ENCODE data around the gene TAOK2. TPM values are rescaled to one million over a fixed set of nuclear protein-coding genes. Genes with fewer than 3 reads are reported as not detected.

TAOK2 gene
- total and polyA plus RNA-seq, 2 of the 13 experiments (the other 11 are each of a cell fraction or from before 2014, with no cell fraction given), result 17.4 to 43.2 TPM

DNA sequence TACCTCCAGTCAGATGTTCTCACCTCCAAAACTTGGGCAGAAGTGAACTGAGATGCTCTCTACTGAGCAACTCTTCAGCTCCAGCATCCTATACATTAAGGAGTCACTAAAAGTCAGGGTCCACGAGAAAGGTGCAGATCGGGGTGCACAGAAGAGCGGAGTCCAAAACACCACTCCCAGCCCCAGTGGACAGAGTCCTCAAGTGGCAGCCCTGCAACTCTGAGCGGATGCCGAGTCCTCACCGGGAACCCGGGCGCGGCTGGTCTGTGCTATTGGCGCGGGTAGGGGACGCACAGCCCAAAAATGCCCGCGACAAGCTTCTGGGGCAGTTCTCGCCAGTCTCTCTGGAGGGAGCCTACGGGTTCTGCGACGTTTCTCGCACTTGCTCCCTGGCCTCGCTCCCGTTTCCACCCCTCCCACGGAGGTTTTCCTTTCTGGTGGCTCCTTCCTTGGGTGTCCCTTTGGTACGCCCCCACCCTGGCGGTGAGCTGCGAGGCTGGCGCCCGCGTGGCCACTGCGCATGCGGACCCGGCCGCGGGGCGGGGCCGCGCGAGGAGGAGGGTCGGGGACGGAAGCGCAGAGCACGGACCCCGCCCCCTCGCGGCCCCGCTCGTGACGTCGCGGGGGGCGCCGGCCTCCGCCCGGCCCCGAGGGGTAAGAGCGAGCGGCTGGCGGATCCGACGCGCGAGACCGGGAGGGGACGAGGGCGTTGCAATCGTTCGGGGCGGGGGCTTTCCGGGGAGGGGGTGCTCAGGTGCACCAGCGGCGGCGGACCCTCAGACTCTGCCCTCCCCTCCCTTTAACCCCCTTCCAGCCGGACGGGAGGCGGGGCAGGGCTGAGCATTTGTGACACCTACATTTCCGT lies 12.0 kb upstream of the TAOK2 start, which contains the start of gene TMEM219 (continued):
- TF ChIP-seq, protein P1, sequence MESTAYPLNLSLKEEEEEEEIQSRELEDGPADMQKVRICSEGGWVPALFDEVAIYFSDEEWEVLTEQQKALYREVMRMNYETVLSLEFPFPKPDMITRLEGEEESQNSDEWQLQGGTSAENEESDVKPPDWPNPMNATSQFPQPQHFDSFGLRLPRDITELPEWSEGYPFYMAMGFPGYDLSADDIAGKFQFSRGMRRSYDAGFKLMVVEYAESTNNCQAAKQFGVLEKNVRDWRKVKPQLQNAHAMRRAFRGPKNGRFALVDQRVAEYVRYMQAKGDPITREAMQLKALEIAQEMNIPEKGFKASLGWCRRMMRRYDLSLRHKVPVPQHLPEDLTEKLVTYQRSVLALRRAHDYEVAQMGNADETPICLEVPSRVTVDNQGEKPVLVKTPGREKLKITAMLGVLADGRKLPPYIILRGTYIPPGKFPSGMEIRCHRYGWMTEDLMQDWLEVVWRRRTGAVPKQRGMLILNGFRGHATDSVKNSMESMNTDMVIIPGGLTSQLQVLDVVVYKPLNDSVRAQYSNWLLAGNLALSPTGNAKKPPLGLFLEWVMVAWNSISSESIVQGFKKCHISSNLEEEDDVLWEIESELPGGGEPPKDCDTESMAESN (CRISPR knock-in tag; conservative IDR thresholded peaks at IDR 0.05), result no peak
- TF ChIP-seq ZNF569 (CRISPR knock-in tag; IDR thresholded peaks at IDR 0.05; ENCODE audit: borderline replicate concordance) (0 out of 2 replicates have a peak, but pooled peaks have one; percentile 51), ZNF530 (CRISPR knock-in tag; IDR thresholded peaks at IDR 0.05; ENCODE audit: low read depth) (no peak), ZNF777 (CRISPR knock-in tag; IDR thresholded peaks at IDR 0.05) (no peak; the same call in 1 of the 2 replicates), ZNF674 (CRISPR knock-in tag; IDR thresholded peaks at IDR 0.05; ENCODE audit: low read depth) (peak; percentile 85; the same call in 1 of the 2 replicates), PRMT3 (CRISPR knock-in tag; IDR thresholded peaks at IDR 0.05; ENCODE audit: borderline replicate concordance, low read depth) (no peak), GATA4 (IDR thresholded peaks at IDR 0.05; ENCODE audit: borderline replicate concordance, low read depth) (peak; percentile 70; the same call in 1 of the 2 replicates), ZNF629 (CRISPR knock-in tag; conservative IDR thresholded peaks at IDR 0.05) (no peak), SIX4 (CRISPR knock-in tag; IDR thresholded peaks at IDR 0.05) (no peak), SP140L (CRISPR knock-in tag; IDR thresholded peaks at IDR 0.05; ENCODE audit: borderline replicate concordance) (peak; percentile 82; the same call in 1 of the 2 replicates), ZNF547 (CRISPR knock-in tag; IDR thresholded peaks at IDR 0.05) (0 out of 2 replicates have a peak, but pooled peaks have one; percentile 62), ZZZ3 (CRISPR knock-in tag; IDR thresholded peaks at IDR 0.05; ENCODE audit: borderline replicate concordance) (no peak), CBX2 (IDR thresholded peaks at IDR 0.05; ENCODE audit: low read depth, low read length) (no peak), CBX2 (CRISPR knock-in tag; IDR thresholded peaks at IDR 0.05; ENCODE audit: low read depth) (no peak), ZNF292 (CRISPR knock-in tag; IDR thresholded peaks at IDR 0.05; ENCODE audit: borderline replicate concordance, low read depth) (no peak), GRHL1 (CRISPR knock-in tag; conservative IDR thresholded peaks at IDR 0.05) (no peak), ATF7 (IDR thresholded peaks at IDR 0.05) (no peak), ATF7 (CRISPR knock-in tag; IDR thresholded peaks at IDR 0.05) (no peak)
- TF ChIP-seq, protein P2, sequence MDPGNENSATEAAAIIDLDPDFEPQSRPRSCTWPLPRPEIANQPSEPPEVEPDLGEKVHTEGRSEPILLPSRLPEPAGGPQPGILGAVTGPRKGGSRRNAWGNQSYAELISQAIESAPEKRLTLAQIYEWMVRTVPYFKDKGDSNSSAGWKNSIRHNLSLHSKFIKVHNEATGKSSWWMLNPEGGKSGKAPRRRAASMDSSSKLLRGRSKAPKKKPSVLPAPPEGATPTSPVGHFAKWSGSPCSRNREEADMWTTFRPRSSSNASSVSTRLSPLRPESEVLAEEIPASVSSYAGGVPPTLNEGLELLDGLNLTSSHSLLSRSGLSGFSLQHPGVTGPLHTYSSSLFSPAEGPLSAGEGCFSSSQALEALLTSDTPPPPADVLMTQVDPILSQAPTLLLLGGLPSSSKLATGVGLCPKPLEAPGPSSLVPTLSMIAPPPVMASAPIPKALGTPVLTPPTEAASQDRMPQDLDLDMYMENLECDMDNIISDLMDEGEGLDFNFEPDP (CRISPR knock-in tag; conservative IDR thresholded peaks at IDR 0.05), result peak; percentile 98; the same call in 1 of the 2 replicates

Measured in HepG2 (cell line).